GM21390 (cell line): ENCODE measurements around the gene PPP2R1A.
"Not testable (repeated sequence)": the region's sequence is repeated elsewhere in the genome, so short reads cannot be mapped to it uniquely, and the experiment has no call there.

Experiments used
- ATAC-seq: cut with Tn5 transposase; IDR thresholded peaks from one replicate; pipeline ENCODE4 v1.9.1; 2021; ENCODE audit not compliant: unreplicated experiment

PPP2R1A gene

GRCh38 chr19:52200044-52200443 lies 10.2 kb downstream of the PPP2R1A start:
- no peak for ATAC-seq

- not testable (repeated sequence) for ATAC-seq
Observed at GRCh38 chr19:52200755-52201391, 11.0 kb downstream of the PPP2R1A start.

DNA sequence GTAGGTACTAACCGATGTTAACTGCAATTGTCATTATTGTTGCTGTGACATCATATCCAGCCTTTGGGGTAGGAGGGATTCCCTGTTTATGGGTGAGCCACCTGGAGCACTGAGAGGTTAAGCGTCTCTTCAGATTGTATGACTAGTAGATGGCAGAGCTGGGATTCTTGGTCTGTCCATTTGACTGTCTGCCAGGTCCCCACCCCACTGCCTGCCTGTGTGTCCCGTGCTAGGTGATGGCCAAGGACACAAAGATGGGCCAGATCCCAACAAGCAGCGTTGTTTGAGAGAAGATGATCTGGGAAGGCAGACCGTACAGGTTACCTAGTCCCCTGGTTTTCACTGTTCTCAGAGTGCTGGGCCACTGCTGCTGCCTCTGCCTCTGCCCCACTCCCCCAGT lies 16.6 kb downstream of the PPP2R1A start:
- no peak for ATAC-seq

- ATAC-seq: no peak
Observed at GRCh38 chr19:52211203-52211602, 21.4 kb downstream of the PPP2R1A start.

DNA sequence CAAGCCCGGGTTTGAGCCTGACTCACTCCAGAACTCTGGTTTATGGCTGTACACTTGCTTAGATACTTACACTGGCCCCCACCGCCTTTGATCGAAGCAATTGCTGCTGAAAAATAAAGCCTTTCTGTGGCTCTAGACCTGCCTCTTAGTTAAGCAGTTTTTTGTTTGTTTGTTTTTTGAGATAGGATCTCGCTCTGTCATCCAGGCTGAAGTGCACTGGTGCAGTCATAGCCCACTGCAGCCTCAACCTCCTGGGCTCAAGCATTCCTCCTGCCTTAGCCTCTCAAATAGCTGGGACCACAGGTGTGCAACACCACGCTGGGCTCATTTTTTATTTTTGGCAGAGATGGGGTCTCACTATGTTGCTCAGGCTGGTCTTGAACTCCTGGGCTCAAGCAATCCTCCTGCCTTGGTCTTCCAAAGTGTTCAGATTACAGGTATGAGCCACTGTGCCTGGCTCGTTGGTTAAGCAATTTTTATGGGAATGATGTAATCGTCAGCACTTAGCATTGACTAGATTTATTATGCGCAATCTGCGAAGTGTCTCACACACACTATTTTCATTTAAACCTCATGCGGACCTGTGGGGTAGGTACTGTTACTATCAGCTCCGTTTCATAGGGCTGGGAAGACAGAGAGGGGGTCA lies 22.2 kb downstream of the PPP2R1A start:
- no peak for ATAC-seq

GRCh38 chr19:52212572-52213255 lies 22.9 kb downstream of the PPP2R1A start:
- no peak for ATAC-seq

GRCh38 chr19:52214241-52214640 lies 24.4 kb downstream of the PPP2R1A start:
- no peak for ATAC-seq

- ATAC-seq: no peak
Observed at GRCh38 chr19:52216401-52216800, 26.5 kb downstream of the PPP2R1A start.

DNA sequence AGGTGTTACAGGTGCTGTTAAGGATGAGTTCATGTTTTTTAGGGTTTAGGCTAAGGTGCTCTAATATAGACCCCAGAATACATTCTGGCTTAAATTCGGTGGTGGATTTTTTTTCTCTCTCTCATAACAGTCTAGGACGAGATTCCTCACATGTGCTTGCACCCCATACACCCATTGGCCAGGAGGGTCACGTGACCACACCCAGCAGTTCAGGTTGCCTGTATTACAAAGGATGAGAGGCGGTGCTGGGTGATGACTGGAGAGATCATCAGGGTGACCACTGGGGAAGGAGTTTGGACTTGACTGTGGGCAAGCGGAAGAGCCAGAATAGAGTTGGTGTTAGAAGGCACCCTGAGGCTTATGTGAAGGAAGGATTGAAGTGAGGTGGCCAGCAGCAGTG lies 27.7 kb downstream of the PPP2R1A start:
- ATAC-seq: no peak

DNA sequence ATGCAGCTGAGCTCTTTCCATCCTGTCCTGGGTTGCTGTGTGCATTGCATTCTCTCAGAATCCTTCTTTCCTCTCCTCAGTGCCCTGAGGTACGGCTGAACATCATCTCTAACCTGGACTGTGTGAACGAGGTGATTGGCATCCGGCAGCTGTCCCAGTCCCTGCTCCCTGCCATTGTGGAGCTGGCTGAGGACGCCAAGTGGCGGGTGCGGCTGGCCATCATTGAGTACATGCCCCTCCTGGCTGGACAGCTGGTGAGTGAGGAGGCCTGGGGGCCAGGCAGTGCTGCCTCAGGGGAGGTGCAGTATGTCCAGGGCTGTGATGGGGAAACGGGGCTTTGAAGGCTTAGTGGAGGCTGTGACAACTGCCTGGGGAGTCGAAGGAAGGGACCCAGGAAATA lies 29.8 kb downstream of the PPP2R1A start:
- no peak for ATAC-seq

GRCh38 chr19:52221031-52221430 lies 31.2 kb downstream of the PPP2R1A start:
- ATAC-seq: no peak

DNA sequence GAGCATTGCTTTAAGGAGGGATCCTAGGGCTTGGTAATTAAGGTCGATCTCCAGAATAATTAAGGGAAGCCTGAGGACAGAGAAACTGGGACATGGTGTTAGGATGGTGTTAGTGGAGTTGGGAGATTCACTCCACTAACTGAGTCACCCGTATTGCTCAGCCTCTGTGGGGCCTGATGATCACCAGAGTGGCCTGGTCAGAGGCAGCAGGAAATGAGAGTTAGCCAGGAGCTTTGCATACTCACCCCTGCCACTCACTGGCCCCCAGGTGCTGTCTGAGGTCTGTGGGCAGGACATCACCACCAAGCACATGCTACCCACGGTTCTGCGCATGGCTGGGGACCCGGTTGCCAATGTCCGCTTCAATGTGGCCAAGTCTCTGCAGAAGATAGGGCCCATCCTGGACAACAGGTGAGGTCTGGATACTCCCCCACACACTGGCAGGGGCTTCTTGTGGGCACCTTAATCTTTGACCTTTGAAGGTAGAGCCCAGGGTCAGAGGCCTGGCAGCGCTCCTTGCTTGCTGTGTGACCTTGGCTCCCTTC lies 32.1 kb downstream of the PPP2R1A start:
- ATAC-seq: no peak

GRCh38 chr19:52224211-52224610 lies 34.4 kb downstream of the PPP2R1A start:
- no peak for ATAC-seq

DNA sequence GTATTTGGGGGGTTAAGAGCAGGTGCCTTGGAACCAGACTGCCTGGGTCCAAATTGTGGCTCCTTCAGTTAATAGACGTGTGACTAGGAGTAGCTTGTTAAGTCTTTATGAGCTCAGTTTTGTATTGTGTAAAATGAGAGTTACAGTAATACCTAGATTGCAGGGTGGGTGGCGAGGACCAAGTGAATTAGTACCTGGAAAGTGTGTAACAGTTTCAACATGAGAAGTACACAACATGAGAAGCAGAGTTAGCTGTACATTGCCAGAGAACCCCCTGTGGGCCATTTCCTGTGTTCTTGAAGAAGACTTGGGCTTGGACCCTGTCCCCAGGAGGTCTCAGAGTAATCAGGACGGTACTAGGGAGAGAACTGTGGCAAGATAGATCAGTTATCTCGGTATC lies 36.8 kb downstream of the PPP2R1A start:
- ATAC-seq: no peak

GRCh38 chr19:52227196-52227940 lies 37.5 kb downstream of the PPP2R1A start:
- no peak for ATAC-seq

DNA sequence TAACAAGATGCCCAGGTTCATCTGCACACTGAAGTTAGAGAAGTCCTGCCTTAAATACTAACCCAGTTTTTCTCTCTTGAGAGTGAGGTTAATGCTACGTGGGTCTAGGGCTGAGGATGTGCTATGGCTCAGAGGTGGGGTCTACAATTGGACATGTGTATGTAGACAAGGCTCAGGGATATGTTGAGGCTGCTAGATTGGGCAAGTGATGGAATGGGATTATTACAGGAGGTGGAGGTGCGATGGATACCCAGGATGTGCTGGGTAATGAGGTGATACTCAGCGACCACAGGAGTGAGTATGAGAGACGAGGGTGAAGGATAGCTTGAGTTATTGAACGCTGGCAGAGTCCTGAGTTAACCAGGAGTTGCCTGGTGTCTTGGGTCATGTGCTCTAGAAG lies 38.1 kb downstream of the PPP2R1A start:
- ATAC-seq: no peak

GRCh38 chr19:52229524-52229923 lies 39.7 kb downstream of the PPP2R1A start:
- ATAC-seq: no peak

DNA sequence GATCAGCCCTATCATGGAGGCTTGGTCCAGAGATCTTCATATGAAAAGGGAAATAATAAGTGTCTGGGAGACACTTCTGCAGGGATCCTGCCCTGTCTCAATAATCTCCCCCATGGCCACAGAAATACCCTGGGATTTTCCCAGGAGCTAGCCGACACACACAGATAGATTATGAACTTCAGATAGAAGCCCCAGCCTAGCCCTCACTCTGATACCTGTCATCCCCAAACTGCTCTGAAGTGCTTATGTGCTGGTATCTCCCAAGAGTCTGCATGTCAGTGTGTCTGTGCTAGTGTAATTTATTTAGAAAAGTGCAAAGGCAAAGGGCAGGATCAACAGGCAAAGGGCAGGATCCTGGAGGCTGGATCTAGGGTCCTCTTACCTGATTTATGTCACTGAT lies 40.8 kb downstream of the PPP2R1A start:
- no peak for ATAC-seq

GRCh38 chr19:52231154-52231910 lies 41.5 kb downstream of the PPP2R1A start:
- no peak for ATAC-seq

DNA sequence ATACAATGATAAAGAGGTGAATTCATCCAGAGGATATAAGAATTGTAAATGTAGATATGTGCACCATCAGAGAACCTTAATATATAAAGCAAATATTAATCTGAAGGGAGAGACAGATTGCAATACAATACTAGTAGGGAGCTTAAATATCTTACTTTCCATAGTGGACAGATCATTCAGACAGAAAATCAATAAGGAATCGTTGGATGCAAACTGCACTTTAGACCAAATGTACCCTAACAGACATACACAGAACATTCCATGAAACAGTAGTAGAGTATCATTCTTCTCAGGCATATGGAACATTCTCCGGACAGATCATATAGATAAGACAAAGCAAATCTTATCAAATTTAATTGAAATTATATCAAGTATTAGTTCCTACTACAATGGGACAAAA lies 44.6 kb downstream of the PPP2R1A start:
- ATAC-seq: no peak

DNA sequence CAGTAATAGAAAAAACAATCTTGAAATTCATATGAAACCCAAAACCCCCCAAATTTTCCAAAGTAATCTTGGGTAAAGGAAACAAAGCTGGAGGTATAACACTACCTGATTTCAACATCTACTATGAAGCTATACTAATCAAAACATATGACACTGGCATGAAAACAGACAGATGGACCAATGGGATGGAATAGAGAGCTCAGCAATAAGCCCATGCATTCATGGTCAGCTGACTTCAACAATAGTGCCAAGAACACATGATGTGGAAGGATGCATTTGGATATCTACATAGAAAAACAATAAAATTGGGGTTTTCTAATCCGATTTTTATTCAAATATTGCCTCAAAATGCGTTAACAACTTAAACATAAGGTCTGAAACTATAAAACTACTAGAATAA lies 47.3 kb downstream of the PPP2R1A start:
- no peak for ATAC-seq
